Esophagus (tissue), 2 donors: Measurements from ENCODE around the gene CYSRT1. TPM values are rescaled to one million over a fixed set of nuclear protein-coding genes. Genes with fewer than 3 reads are reported as not detected.
"Not testable (repeated sequence)": the region's sequence is repeated elsewhere in the genome, so short reads cannot be mapped to it uniquely, and the experiment has no call there.

Experiments used
- H3K27ac ChIP-seq, 2 donors: one replicate each; pipeline ENCODE4 v1.5.1; 2013; ENCODE audit warnings: low read depth in 2 of 2, mild to moderate bottlenecking in 2 of 2, inconsistent platforms in 1 of 2, low read length in 1 of 2, moderate library complexity in 1 of 2
- H3K27me3 ChIP-seq, 2 donors: one replicate each; pipeline ENCODE4 v1.6.1; 2013; ENCODE audit warnings: low read length in 2 of 2, control low read depth in 1 of 2, mild to moderate bottlenecking in 1 of 2; ENCODE audit not compliant: insufficient read depth in 2 of 2, control insufficient read depth in 1 of 2
- H3K36me3 ChIP-seq, 2 donors: one replicate each; pipeline ENCODE4 v1.6.1; 2013; ENCODE audit warnings: low read length in 1 of 2; ENCODE audit not compliant: control insufficient read depth in 2 of 2, insufficient read depth in 2 of 2
- H3K4me1 ChIP-seq, 2 donors: one replicate each; pipeline ENCODE4 v1.6.1; 2013; ENCODE audit warnings: low read length in 1 of 2; ENCODE audit not compliant: control insufficient read depth in 2 of 2, insufficient read depth in 2 of 2
- H3K4me3 ChIP-seq, 2 donors: one replicate each; pipeline ENCODE4 v1.5.1; 2013; ENCODE audit warnings: low read length in 2 of 2, mild to moderate bottlenecking in 2 of 2, low read depth in 1 of 2, moderate library complexity in 1 of 2
- H3K9me3 ChIP-seq, 2 donors: one replicate each; pipeline ENCODE4 v1.6.1; 2013; ENCODE audit warnings: mild to moderate bottlenecking in 2 of 2, low read depth in 1 of 2, low read length in 1 of 2, moderate library complexity in 1 of 2; ENCODE audit not compliant: control insufficient read depth in 2 of 2, insufficient read depth in 1 of 2
- WGBS, 2 donors: extraction: QIAGEN DNeasy Blood & Tissue Kit; methylation state at CpG; one replicate each; pipeline ENCODE4 v1.1.7; 2013; 5-methylcytosine and 5-hydroxymethylcytosine counted together
- polyA plus RNA-seq, 2 donors: library from polyadenylated mRNA; stranded (reverse); fragments of 200-250 nt; gene quantifications; one replicate each; pipeline ENCODE4 v1.2.3, GENCODE V29; 2013
- donor health status: healthy with polysubstance abuse.
- donor health status: Bipolar disorder and iron deficiency.

CYSRT1 gene
- polyA plus RNA-seq, 2 donors: 334 to 342 TPM

GRCh38 chr9:137235424-137236237 lies 10.7 kb downstream of the CYSRT1 start:
- Histone ChIP-seq H3K36me3 (no peaks in the 10 kb centered on the region), H3K4me1 (peaks cover 7 to 17% of the 10 kb centered on the region in 2 donors), H3K9me3 (no peaks in the 10 kb centered on the region), H3K27ac (no peak overlapping the region), H3K27me3 (no peaks in the 10 kb centered on the region), H3K4me3 (no peak overlapping the region)
- 58 to 63% methylated on average over 32 to 35 of the region's 35 CpGs for WGBS, 2 donors

- H3K36me3 ChIP-seq: no peaks in the 10 kb centered on the region
- 10 to 14% methylated on average over 28 to 31 of the region's 31 CpGs for WGBS, 2 donors
- no peak overlapping the region for H3K27ac ChIP-seq
- H3K9me3 ChIP-seq: no peaks in the 10 kb centered on the region
- peaks cover 7 to 17% of the 10 kb centered on the region in 2 donors for H3K4me1 ChIP-seq
- no peak overlapping the region for H3K4me3 ChIP-seq
- no peaks in the 10 kb centered on the region for H3K27me3 ChIP-seq
Observed at GRCh38 chr9:137236238-137236935, 11.4 kb downstream of the CYSRT1 start.

- H3K4me1 ChIP-seq: peaks cover 7 to 17% of the 10 kb centered on the region in 2 donors
- no peak overlapping the region for H3K27ac ChIP-seq
- H3K4me3 ChIP-seq: no peak overlapping the region
- WGBS, 2 donors: 46 to 48% methylated on average over 11 of the region's 11 CpGs
- no peaks in the 10 kb centered on the region for H3K36me3 ChIP-seq
- H3K27me3 ChIP-seq: no peaks in the 10 kb centered on the region
- no peaks in the 10 kb centered on the region for H3K9me3 ChIP-seq
Observed at GRCh38 chr9:137236936-137237421, 12.0 kb downstream of the CYSRT1 start.

GRCh38 chr9:137237759-137238726 lies 13.1 kb downstream of the CYSRT1 start:
- peak overlapping the region in 1 of 2 donors; percentile 2 for H3K27ac ChIP-seq
- H3K36me3 ChIP-seq: peaks cover 0 to 8% of the 10 kb centered on the region in 2 donors
- no peaks in the 10 kb centered on the region for H3K27me3 ChIP-seq
- no peaks in the 10 kb centered on the region for H3K9me3 ChIP-seq
- peaks cover 7 to 24% of the 10 kb centered on the region in 2 donors for H3K4me1 ChIP-seq
- 55 to 72% methylated on average over 12 to 13 of the region's 13 CpGs for WGBS, 2 donors
- H3K4me3 ChIP-seq: no peak overlapping the region

GRCh38 chr9:137239541-137240200 lies 14.7 kb downstream of the CYSRT1 start:
- H3K27ac ChIP-seq: peak overlapping the region; percentile 28 to 91
- peak overlapping the region in 1 of 2 donors; percentile 85 for H3K4me3 ChIP-seq
- 52 to 56% methylated on average over 27 of the region's 27 CpGs for WGBS, 2 donors

GRCh38 chr9:137240318-137240840 lies 15.4 kb downstream of the CYSRT1 start:
- peak overlapping the region; percentile 91 to 94 for H3K27ac ChIP-seq
- H3K4me1 ChIP-seq: peaks cover 7 to 45% of the 10 kb centered on the region in 2 donors
- peak overlapping the region; percentile 67 to 85 for H3K4me3 ChIP-seq
- H3K9me3 ChIP-seq: no peaks in the 10 kb centered on the region
- WGBS, 2 donors: 0 to 1% methylated on average over 38 to 58 of the region's 58 CpGs
- no peaks in the 10 kb centered on the region for H3K27me3 ChIP-seq
- H3K36me3 ChIP-seq: peaks cover 0 to 18% of the 10 kb centered on the region in 2 donors

More at GRCh38 chr9:137239541-137240200, 14.7 kb downstream of the CYSRT1 start:
- H3K27me3 ChIP-seq, H3K9me3 ChIP-seq: not testable (repeated sequence)
- Histone ChIP-seq H3K36me3 (peaks cover 0 to 18% of the 10 kb centered on the region in 2 donors), H3K4me1 (peaks cover 7 to 40% of the 10 kb centered on the region in 2 donors)

GRCh38 chr9:137240841-137241489 lies 16.0 kb downstream of the CYSRT1 start, which contains the start of gene TUBB4B:
Gene TUBB4B (plus strand): TSS chr9:137241287. CDS start chr9:137241361, 74 bp downstream.
- H3K4me1 ChIP-seq: peaks cover 6 to 45% of the 10 kb centered on the region in 2 donors
- peaks cover 0 to 18% of the 10 kb centered on the region in 2 donors for H3K36me3 ChIP-seq
- no peaks in the 10 kb centered on the region for H3K9me3 ChIP-seq
- WGBS, 2 donors: 0 to 1% methylated on average over 57 to 67 of the region's 67 CpGs
- H3K27me3 ChIP-seq: no peaks in the 10 kb centered on the region
- H3K4me3 ChIP-seq: peak within 1 kb of the TSS; percentile 76 to 85
- peak within 1 kb of the TSS; percentile 98 to 100 for H3K27ac ChIP-seq
